DOHH2 (cell line): Measurements from ENCODE around the gene KCTD6.

Experiments
- CTCF ChIP-seq: fragments of 200-600 bp; sonication (generic); IDR thresholded peaks from one replicate; pipeline ENCODE4 v1.5.1; 2014; ENCODE audit warnings: antibody characterized with exemption, mild to moderate bottlenecking, low read depth, low read length; ENCODE audit not compliant: poor library complexity, severe bottlenecking
- EZH2phosphoT487 ChIP-seq: fragments of 200-600 bp; sonication (generic); IDR thresholded peaks from 2 replicates; pipeline ENCODE4 v1.6.1; 2017; ENCODE audit warnings: borderline replicate concordance, mild to moderate bottlenecking, antibody characterized with exemption, low read length, moderate library complexity, mixed read lengths

GRCh38 chr3:58544541-58544940 is 52.6 kb downstream of the KCTD6 start:
- no peak for TF ChIP-seq CTCF
- no peak for TF ChIP-seq EZH2phosphoT487
